Lower leg skin (tissue), 4 donors: ENCODE measurements around the gene ATP2B2. TPM values are rescaled to one million over a fixed set of nuclear protein-coding genes. Genes with fewer than 3 reads are reported as not detected.

ENCODE experiments used
- DNase-seq, 2 donors: peaks; one replicate each; pipeline ENCODE4 v3.0.0-alpha.2; 2019; ENCODE audit warnings: low spot score in 2 of 2
- H3K4me3 ChIP-seq: fragments of 200-600 bp; sonication (generic); 2 replicates; pipeline ENCODE4 v1.5.1; 2017; ENCODE audit warnings: mild to moderate bottlenecking, low read depth; ENCODE audit not compliant: poor library complexity, severe bottlenecking
- POLR2A ChIP-seq, 2 donors: fragments of 450-650 bp; IDR thresholded peaks; one replicate each; pipeline ENCODE4 v1.6.1; 2016 to 2017; ENCODE audit warnings: antibody characterized with exemption in 2 of 2, mild to moderate bottlenecking in 1 of 2, moderate library complexity in 1 of 2
- WGBS, 2 donors: methylation state at CpG; one replicate each; pipeline ENCODE4 v1.1.5; 2018; 5-methylcytosine and 5-hydroxymethylcytosine counted together
- intact Hi-C: fragments of 100-400 bp; cut with DNase I; formaldehyde crosslinking; loops from one replicate; pipeline ENCODE4 v1.15.0; 2023; ENCODE audit warnings: low total_unique reads
- total RNA-seq, 4 donors: library from RNA; depleted of rRNA; stranded (reverse); fragments of >200 nt; gene quantifications; one replicate each; pipeline ENCODE4 v1.1.0, GENCODE V29; 2016
- TF ChIP-seq, protein P1 (sequence below), 3 donors: fragments of 450-650 bp; IDR thresholded peaks; one replicate each; pipeline ENCODE4 v1.5.1; 2016; ENCODE audit warnings: antibody characterized with exemption in 3 of 3, mild to moderate bottlenecking in 3 of 3, moderate library complexity in 2 of 3

The ATP2B2 gene
- total RNA-seq, 4 donors from 2014 or later, result 0.12 to 0.45 (median 0.19) TPM; not detected in 1

DNA sequence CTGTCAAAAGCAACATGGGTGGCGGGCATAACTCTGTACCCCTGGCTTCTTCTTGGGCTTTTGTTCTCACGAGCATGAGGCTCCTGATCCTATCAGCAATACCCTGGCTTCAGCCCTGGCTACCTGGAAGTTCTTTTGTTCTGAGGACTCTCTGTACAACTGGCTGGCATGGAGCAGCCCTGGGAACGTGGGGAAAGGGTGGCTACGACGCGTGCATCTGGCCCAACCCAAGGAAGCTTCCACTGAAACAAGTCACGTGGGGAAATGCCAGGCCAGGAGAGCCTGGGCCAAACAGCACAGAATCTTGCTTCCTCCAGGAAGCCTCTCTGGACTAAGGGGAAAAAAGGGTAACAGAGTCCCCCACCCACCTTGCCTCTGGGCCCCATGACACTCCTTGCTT, 22.7 kb upstream of the ATP2B2 start:
- 62 to 67% methylated on average over 7 of the region's 7 CpGs for WGBS, 2 donors
- peak in 1 of 2 donors; percentile 53 for DNase-seq
- no peak overlapping the region for H3K4me3 ChIP-seq
- intact Hi-C loops, result no loop called here
- TF ChIP-seq POLR2A (IDR thresholded peaks at IDR 0.05), result no peak
- TF ChIP-seq, protein P1, sequence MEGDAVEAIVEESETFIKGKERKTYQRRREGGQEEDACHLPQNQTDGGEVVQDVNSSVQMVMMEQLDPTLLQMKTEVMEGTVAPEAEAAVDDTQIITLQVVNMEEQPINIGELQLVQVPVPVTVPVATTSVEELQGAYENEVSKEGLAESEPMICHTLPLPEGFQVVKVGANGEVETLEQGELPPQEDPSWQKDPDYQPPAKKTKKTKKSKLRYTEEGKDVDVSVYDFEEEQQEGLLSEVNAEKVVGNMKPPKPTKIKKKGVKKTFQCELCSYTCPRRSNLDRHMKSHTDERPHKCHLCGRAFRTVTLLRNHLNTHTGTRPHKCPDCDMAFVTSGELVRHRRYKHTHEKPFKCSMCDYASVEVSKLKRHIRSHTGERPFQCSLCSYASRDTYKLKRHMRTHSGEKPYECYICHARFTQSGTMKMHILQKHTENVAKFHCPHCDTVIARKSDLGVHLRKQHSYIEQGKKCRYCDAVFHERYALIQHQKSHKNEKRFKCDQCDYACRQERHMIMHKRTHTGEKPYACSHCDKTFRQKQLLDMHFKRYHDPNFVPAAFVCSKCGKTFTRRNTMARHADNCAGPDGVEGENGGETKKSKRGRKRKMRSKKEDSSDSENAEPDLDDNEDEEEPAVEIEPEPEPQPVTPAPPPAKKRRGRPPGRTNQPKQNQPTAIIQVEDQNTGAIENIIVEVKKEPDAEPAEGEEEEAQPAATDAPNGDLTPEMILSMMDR (IDR thresholded peaks at IDR 0.05), result no peak

DNA sequence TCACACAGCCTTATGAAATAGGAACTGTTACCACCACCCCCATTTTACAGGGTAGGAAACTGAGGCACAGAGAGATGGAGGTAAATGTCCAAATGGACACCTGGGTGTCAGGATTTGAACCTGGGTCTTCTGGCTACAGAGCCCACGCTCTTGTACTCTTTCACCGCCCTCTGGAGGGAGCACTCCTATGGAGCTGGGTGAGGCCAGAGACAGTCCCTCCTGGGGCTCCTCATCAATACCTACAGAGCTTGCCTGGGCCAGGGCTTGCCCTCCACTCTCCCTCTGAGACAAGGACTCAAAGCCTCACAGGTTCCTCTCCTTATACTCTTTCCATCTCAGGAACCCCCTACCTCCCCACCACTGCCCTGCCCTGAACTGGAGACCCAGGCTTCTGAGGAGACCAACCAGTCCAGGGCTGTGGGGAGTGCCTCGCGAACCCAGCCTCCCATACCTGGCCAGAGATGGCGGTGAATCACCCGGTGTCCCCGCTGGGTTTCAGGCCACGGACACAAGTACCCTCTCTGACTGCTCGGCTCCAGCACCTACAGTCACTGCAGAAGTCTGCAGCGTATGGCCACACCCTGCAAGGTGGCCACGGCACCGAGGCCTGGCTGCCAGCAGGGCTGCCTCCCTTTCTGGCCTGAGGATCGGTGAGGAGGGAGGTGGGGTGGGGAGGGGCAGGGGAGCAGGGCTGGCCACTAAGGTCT, 22.1 kb upstream of the ATP2B2 start:
- H3K4me3 ChIP-seq, result no peak overlapping the region
- TF ChIP-seq POLR2A (IDR thresholded peaks at IDR 0.05), result no peak
- TF ChIP-seq, protein P1 (IDR thresholded peaks at IDR 0.05), result no peak
- intact Hi-C loops, result no loop called here
- DNase-seq, result peak in 1 of 2 donors; percentile 84
- 66 to 79% methylated on average over 10 of the region's 13 CpGs for WGBS, 2 donors

DNA sequence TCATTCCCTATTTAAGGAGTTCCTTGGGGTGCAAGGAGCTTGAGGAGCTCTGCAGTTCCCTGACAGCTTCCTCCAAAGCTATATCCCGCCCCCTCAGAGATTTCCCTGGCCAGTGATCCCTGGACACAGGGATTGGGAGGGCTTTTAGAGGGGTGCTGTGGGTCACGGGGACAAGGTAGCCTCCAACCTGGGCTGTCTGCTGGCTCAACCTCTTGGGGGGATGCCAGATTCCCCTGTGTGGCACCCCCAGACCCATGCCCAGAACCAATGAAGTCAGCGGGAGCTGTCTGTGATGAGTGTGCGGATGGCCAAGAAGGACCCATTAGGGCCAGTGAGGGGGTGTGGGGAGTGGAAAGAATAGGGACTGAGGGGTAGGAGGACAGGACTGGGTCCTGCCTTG, 21.0 kb upstream of the ATP2B2 start:
- intact Hi-C loops, result no loop called here
- peak in 1 of 2 donors; percentile 31 for DNase-seq
- TF ChIP-seq, protein P1 (IDR thresholded peaks at IDR 0.05), result no peak
- no peak for TF ChIP-seq POLR2A (IDR thresholded peaks at IDR 0.05)
- no peak overlapping the region for H3K4me3 ChIP-seq
- 87 to 100% methylated on average over 4 of the region's 4 CpGs for WGBS, 2 donors

DNA sequence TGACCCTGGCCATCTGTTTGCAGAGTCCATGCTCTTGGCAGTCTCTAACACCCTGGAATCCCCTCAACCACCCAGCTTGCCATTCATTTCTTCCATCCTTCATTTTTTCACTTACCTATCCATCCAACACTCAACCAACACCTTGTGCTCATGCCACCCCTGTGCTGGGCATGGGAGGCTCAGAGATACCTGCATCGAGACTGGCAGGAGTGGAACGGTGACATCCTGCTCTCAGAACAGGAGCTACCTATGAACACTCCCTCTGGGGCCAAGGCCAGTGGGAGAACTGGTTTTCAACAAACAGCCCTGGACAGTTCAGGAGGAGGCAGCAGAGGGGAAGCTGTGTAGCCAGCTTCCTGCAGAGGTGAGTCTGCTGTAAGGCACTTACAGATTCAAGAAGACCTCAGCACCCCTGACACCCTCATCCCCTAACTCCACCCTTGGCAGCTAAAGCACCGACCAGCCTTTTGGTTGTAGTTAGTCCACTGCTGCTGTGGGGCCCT, 19.5 kb upstream of the ATP2B2 start:
- no peak overlapping the region for H3K4me3 ChIP-seq
- TF ChIP-seq, protein P1 (IDR thresholded peaks at IDR 0.05), result no peak
- no peak for TF ChIP-seq POLR2A (IDR thresholded peaks at IDR 0.05)
- intact Hi-C loops, result no loop called here
- 46 to 70% methylated on average over 3 of the region's 3 CpGs for WGBS, 2 donors
- peak in 1 of 2 donors; percentile 57 for DNase-seq

DNA sequence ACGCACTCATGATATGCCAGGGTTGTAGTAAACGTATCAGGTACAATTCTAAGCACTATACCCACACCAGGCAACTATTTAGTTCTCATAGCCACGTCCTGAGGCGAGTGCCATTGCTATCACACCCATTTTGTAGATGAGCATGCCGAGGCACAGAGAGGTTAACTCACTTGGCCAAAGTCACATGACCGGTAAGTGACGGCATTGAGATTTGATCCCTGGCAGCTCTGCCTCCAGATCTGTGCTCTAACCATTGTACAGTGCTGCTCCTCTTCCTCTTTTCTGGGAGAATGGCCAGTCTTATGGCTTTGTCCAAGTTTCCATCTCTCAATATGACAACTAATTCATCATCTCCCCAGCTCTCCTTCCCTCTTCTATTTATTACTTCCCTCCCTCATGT, 18.9 kb upstream of the ATP2B2 start:
- DNase-seq, result no peak
- no peak overlapping the region for H3K4me3 ChIP-seq
- no peak for TF ChIP-seq POLR2A (IDR thresholded peaks at IDR 0.05)
- TF ChIP-seq, protein P1 (IDR thresholded peaks at IDR 0.05), result no peak
- WGBS, 2 donors, result 74 to 78% methylated on average over 7 of the region's 7 CpGs
- intact Hi-C loops, result no loop called here
